HG03196 (cell line): Measurements from ENCODE around the gene APOA4.

Experiments used
- ATAC-seq: cut with Tn5 transposase; IDR thresholded peaks from one replicate; pipeline ENCODE4 v1.9.1; 2021; ENCODE audit not compliant: unreplicated experiment

APOA4 gene

DNA sequence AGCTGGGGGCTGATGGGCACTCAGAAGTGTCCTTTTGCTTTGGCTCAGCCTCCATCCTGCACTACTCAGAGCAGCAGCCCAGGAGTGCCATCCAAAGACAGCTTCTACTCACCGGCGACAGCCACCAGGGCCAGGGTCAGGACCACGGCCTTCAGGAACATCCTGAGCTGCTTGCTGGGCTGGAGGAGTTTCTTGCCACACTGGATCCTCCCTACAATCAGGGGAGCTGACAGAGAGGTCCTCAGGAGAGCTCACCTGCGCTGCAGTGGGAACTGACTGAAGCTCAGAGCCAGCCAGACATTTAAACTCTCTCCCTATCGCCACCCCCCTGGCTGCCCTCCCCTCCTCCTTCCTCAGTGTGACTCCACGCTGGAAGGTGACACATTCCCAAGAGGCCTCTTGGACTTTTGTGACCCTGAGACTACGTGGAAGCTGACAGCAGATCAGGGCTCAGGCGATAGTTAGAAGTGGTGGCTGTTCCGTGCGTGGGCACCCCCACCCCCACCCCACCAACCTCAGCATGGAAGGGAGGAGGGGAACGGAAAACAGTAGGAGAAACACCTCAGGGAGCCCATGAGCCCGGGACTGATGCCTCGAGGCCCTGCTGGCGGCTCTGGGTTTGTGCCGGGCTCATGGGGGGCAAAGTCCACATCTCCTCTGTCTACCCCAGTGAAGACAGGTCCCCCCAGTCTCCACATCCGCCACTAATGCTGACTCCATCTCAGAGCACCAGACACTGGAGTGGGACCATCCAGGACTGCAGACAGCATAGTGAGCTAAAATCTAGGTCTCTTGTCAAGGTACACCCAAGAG, at the start of gene APOA4:
Gene APOA4, minus strand, starts transcription at position 274 of the 813 bp plus-strand sequence. Its CDS starts 113 bp downstream, at position 161.
- ATAC-seq = no peak

GRCh38 chr11:116871248-116871647, 48.1 kb upstream of the APOA4 start:
- no peak for ATAC-seq

- no peak for ATAC-seq
These were observed 47.0 kb upstream of the APOA4 start for GRCh38 chr11:116870054-116870453.

- no peak for ATAC-seq
These were observed 46.5 kb upstream of the APOA4 start for GRCh38 chr11:116869610-116870009.

DNA sequence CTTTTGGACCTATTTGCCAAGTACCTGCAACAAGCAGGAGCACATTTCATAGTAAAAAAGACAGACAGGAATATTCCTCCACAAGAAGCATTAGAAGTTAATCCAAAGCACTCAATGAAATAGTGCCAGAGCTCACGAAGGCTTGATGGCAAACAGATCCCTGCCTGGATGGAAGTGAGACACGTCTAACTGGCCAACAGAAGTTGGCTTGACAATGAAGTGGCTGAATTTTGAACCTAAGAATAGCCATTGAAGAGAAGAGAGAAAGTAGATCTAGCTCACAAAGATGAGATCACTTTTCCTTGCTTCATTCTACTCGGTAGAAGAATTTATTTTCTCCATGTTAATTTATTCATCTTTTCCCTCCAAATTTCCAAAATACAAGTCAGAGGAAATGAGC, 45.0 kb upstream of the APOA4 start:
- no peak for ATAC-seq

- ATAC-seq = no peak
These were observed 44.5 kb upstream of the APOA4 start for GRCh38 chr11:116867619-116868018.

DNA sequence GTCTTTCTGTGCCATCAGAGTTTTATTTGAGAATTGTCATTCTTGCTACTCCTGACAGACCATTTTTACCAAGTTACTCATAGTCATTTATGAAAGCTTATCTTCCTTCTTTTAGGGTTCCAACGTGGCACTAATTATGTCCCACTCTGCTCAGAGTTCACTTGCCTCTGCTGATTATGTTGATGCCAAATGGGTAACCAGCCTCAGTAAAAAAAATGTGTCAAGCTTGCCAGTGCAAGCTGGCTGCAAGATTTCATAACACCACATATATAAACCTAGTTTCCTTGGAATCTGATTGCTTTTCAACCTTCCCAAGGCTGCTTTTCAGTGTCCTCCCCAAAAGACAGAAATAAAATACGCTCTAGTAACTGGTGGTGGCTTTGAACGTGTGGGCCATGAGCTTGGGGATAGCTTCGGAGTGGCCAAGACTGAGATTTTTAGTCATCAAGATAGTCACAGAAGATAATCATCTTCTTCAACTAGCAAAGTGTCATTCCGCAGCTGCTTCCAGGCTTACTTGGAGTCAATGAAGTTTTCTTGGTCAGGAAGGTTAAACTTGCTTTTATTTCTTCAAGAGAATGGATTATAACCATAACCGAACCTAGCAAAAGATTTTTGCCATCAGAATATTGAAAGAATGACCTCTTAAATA, 43.8 kb upstream of the APOA4 start:
- ATAC-seq = no peak

DNA sequence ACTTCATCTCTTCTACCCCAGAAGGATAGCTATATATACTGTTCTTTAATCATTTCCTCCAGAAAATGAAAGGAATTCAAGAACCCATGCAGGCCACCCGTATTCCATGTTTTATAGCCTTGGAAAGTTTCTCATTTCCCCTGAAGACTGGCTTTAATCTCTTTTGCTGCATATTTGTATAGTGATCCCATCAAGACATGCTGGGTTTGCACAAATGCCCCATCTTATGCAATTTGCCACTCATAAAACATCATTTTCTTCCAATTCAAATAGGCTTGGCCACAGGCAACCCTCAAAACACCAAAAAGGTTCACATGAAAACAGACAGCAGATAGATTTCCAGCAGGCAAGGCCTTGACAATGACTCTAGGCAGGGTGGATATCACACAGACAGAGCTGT, 42.6 kb upstream of the APOA4 start:
- no peak for ATAC-seq

- ATAC-seq = no peak
These were observed 41.4 kb upstream of the APOA4 start for GRCh38 chr11:116864531-116864930.

DNA sequence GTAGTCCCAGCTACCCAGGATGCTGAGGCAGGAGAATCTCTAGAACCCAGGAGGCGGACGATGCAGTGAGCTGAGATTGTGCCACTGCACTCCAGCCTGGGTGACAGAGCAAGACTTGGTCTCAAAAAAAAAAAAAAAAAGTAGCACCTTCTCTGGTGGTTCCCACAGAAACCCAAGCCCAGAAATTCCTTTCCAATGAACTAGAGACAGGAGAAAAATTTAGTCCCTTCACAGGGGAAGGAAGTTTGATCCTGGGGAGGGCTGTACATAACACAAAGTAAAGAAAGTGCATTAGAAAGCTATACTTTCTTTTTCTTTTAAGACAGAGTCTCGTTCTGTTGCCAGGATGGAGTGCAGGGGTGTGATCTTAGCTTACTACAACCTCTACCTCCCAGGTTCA, 39.8 kb upstream of the APOA4 start:
- no peak for ATAC-seq

DNA sequence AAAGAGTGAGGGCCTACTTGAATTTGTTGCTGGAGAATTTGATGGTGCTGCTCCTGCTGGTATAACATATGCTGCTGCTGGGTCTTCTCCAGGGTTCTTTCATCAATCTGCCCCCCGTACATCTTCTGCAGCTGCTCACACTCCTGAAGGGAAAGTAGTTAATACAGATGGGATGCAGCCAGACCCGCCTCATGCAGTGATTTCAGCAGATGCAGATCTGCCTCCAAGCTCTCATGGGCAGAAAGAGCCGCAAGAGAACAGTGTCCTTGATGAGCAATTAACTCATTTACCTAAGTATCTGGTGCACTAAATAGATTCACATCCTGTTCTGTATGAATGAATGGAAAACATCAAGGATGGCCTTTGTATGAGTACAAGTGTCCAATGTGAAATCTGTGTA, 39.1 kb upstream of the APOA4 start:
- ATAC-seq = no peak

- no peak for ATAC-seq
These were observed 38.4 kb upstream of the APOA4 start for GRCh38 chr11:116861539-116861938.

DNA sequence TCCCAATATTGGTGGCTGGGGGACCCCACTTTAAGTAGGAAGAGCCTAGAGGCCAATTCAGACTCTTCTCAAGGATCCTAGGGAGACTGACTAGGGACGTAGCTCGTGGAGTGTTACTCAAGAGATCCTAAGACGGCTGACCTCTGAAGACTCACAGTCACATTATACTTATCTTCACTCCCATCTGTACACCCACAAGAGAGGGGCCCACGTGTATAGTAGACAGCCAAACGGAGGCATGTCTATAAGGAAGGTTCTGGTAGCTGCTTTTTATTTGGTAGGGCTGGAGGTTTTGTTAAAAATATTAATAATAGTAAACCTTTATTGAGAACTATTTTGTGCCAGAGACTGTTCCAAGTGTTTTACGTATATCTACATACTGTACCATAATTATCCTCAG, 37.2 kb upstream of the APOA4 start:
- ATAC-seq = no peak

DNA sequence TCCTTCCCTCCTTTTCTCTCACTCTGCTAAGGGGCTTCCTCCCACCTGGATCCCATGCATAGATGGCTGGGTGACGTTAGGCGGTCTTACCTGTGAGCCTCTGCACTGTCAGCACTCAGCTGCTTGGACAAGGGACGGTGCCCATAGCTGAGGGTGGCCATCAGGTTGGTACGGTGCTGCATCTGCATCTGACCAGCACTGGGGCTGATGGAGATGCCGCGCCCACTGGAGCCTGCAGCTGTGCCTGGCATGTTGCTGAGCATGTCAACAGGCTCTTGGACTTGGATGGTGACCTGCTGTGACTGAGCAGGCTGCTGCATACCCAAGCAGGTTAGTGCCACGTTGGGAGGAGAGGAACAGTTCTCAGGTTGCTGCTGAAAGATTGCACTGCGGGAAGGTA, 36.1 kb upstream of the APOA4 start:
- no peak for ATAC-seq

DNA sequence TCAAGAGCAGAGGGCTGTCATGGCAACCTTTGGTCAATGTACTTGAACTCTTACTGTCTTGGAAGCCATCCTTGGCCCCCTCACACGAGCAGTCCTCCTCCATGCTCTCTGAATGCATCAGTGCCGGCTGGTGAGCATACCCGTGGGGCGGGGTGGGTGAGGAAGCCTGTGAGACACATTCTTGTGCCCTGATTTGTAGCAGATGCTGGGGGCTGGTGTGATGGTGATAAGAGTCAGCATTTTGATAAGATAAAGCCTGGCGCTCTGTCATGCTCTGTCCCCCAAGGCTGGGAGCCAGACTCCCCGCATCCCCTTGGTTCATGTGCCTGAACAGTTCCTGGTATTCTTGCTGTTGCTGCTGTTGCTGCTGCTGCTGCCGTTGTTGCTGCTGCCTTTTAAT, 34.8 kb upstream of the APOA4 start:
- ATAC-seq = no peak

DNA sequence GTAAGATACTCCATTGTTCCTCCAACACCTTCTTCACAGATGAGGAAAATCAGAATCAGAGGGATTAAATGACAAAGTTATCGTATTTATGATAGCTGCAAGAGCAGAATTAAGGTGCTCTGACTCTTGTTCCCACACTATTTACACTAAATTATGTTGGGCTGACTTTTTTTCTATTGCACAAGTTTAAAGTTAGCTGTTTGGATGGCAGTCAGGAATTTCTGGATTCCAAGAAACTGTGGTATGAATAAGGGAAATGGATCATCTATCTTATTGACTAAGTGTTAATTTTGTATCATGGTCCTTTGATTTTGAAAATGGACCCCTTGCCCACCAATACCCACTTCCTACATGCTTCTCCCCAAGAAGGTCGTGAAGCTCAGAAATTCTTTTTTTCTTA, 34.2 kb upstream of the APOA4 start:
- ATAC-seq = no peak

DNA sequence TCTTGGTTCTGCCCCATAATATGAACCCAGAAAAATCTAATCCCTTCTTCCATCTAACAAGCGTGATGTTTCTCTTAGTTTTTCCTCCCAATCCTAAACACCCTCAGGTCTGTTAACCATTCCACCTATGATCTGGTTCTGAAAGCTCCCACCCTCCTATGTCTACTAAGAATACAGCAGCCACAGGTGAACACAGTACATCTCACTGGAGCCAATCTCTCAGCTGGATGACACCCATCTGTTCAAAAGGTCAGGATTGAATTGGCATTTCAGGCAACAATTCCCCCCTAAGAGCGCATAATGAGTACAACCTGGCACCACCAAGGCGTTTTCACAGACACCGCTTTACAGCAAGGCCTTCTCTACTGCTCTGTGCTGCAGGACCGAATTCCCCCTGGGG, 33.3 kb upstream of the APOA4 start:
- no peak for ATAC-seq

GRCh38 chr11:116855413-116855812, 32.3 kb upstream of the APOA4 start:
- no peak for ATAC-seq

DNA sequence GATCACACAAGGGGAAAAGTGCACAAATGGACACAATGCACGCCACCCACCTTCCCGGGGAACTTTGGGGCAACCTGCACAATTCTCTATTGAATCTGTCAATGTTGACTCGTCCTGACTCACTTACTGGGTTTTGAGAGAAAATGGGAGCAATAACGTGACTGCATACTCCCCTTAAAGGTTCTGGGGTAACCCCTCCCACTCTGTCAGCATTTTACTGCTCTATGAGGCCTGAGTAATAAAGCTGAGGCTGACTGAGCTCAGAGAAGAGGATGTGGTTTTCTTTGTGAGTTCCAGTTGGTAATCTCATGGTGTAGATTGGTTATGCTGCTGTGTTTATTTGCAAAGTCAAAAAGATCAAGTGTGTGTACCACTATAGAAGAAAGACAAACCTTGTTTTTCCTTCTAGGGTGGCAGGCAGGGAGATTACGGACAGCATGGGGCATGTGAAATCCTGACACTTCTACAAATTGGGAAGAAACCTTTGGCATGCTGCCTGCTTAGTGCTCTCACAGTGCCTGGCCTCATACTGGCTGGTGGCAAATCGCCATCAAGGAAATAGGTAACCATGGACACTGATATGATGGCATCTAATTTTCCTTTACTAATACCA, 30.5 kb upstream of the APOA4 start:
- peak; percentile 82 for ATAC-seq

GRCh38 chr11:116852261-116853031, 29.3 kb upstream of the APOA4 start:
- no peak for ATAC-seq

DNA sequence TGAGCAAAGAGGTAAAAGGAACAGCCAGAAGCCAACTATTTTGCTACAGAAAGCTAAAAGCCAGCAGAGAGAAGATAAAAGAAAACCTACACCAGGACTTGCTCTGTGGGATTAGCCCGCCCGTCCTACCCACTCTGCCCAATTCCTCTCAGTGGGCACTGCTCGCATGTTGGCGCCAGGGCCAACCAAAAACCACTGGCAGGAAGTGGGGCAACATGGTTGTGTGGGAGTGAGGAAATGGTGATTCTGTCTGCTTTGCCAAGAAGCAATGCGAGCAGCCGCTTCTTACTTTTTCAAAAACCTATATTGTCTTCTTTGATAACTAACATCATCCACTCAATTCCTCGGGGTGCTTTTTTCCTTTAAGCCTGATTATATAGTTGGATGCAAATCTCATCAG, 28.5 kb upstream of the APOA4 start:
- no peak for ATAC-seq
